Fibroblast of lung (primary cell): ENCODE measurements around the gene CCDC148.

ENCODE experiments used
- CTCF ChIP-seq, 2 donors: IDR thresholded peaks in 1 of 2; conservative IDR thresholded peaks in 1 of 2; 1 replicate in 1 of 2; 2 replicates in 1 of 2; pipeline ENCODE4 v1.5.1; 2011 to 2012; ENCODE audit warnings: low read length in 2 of 2, control low read depth in 1 of 2, inconsistent platforms in 1 of 2, low read depth in 1 of 2, mild to moderate bottlenecking in 1 of 2
- EZH2 ChIP-seq: IDR thresholded peaks from 2 replicates; pipeline ENCODE4 v1.5.1; 2012; ENCODE audit warnings: low read length, control low read depth, mild to moderate bottlenecking; ENCODE audit errors: missing control alignments

DNA sequence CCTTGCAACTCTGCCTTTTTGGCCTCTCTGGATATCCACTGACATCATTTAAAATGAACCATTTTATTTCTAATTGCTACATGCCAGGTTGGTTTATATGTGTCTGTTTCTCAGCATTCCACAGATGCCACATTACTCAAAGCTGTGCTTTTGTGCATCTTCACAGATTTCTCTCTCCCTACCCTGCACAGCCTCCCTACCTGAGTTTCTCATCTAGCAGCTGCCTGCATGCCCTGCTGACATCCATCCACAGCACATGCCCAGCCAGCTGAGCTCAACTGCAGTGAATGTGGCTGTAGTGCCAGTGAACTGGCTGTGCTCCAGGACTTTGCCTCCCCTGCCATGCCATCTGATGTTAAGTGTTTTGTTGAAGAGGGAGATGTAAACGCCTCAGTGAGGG, 44.7 kb upstream of the CCDC148 start:
- TF ChIP-seq CTCF (conservative IDR thresholded peaks at IDR 0.05 in 1 of 2, IDR thresholded peaks at IDR 0.05 in 1 of 2; ENCODE audit: low read depth in 1 of 2, low read length in 2 of 2) (no peak), EZH2 (no peak)
